ENCODE measurements around the gene ACR.

Gene ACR

GRCh38 chr22:50719814-50720300 lies 18.1 kb upstream of the ACR start:
- no peak for DNase-seq

GRCh38 chr22:50720301-50721256 lies 17.4 kb upstream of the ACR start:
- no peak for DNase-seq

GRCh38 chr22:50721257-50721844 lies 16.7 kb upstream of the ACR start:
- DNase-seq: no peak

GRCh38 chr22:50722048-50722701 lies 15.8 kb upstream of the ACR start:
- no peak for DNase-seq

GRCh38 chr22:50722716-50723428 lies 15.1 kb upstream of the ACR start:
- DNase-seq: no peak

- no peak for DNase-seq
These were observed 14.0 kb upstream of the ACR start for GRCh38 chr22:50723991-50724390.

- no peak for DNase-seq
These were observed 13.4 kb upstream of the ACR start for GRCh38 chr22:50724616-50725015.

GRCh38 chr22:50725597-50725996 lies 12.4 kb upstream of the ACR start:
- no peak for DNase-seq

- DNase-seq: no peak
These were observed 11.2 kb upstream of the ACR start for GRCh38 chr22:50726643-50727340.

GRCh38 chr22:50727678-50728522 lies 10.1 kb upstream of the ACR start:
- no peak for DNase-seq

GRCh38 chr22:50728523-50728931 lies 9.5 kb upstream of the ACR start:
- no peak for DNase-seq

- DNase-seq: no peak
These were observed 8.5 kb upstream of the ACR start for GRCh38 chr22:50729391-50730012.

- DNase-seq: no peak
These were observed 7.8 kb upstream of the ACR start for GRCh38 chr22:50730013-50730891.

GRCh38 chr22:50730941-50731661 lies 6.9 kb upstream of the ACR start:
- no peak for DNase-seq

GRCh38 chr22:50731811-50732624 lies 6.0 kb upstream of the ACR start:
- DNase-seq: peak; percentile 75

GRCh38 chr22:50732681-50733080 lies 5.3 kb upstream of the ACR start:
- DNase-seq: no peak

- no peak for DNase-seq
These were observed 4.3 kb upstream of the ACR start for GRCh38 chr22:50733521-50734342.
